GM12801 (cell line): Measurements from ENCODE around the gene C4orf50.

Experiments used
- TF ChIP-seq, protein P1 (sequence below): IDR thresholded peaks from one replicate; pipeline ENCODE4 v1.5.1; 2011; ENCODE audit warnings: control low read depth; ENCODE audit not compliant: insufficient read length; ENCODE audit errors: extremely low read depth

The C4orf50 gene

GRCh38 chr4:5922556-5922955 lies 95.7 kb downstream of the C4orf50 start:
- TF ChIP-seq, protein P1, sequence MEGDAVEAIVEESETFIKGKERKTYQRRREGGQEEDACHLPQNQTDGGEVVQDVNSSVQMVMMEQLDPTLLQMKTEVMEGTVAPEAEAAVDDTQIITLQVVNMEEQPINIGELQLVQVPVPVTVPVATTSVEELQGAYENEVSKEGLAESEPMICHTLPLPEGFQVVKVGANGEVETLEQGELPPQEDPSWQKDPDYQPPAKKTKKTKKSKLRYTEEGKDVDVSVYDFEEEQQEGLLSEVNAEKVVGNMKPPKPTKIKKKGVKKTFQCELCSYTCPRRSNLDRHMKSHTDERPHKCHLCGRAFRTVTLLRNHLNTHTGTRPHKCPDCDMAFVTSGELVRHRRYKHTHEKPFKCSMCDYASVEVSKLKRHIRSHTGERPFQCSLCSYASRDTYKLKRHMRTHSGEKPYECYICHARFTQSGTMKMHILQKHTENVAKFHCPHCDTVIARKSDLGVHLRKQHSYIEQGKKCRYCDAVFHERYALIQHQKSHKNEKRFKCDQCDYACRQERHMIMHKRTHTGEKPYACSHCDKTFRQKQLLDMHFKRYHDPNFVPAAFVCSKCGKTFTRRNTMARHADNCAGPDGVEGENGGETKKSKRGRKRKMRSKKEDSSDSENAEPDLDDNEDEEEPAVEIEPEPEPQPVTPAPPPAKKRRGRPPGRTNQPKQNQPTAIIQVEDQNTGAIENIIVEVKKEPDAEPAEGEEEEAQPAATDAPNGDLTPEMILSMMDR: no peak

GRCh38 chr4:5921981-5922380 lies 96.2 kb downstream of the C4orf50 start:
- TF ChIP-seq, protein P1: no peak

GRCh38 chr4:5921101-5921980 lies 96.9 kb downstream of the C4orf50 start:
- TF ChIP-seq, protein P1: no peak

- TF ChIP-seq, protein P1: no peak
Observed at GRCh38 chr4:5919571-5919970, 98.7 kb downstream of the C4orf50 start.

DNA sequence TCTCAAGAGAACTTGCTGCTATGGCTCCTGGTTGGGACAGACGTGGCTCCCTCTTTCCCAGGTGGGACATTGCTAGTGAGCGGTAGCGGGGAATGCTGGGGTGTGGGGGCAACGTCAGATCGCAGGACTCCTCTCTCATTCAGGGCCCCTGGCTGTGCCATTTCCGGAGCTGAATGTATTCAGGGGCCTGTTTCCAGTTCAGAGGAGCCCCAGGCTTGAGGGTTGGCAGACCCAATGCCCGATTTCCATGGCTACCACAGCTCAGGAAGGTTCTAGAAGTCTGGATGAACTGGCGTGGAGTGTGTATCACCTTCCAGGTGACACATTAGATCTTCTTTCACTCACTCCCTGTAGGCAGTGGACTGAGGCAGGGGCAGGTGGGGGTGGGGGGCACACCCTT lies 99.2 kb downstream of the C4orf50 start:
- TF ChIP-seq, protein P1: no peak

DNA sequence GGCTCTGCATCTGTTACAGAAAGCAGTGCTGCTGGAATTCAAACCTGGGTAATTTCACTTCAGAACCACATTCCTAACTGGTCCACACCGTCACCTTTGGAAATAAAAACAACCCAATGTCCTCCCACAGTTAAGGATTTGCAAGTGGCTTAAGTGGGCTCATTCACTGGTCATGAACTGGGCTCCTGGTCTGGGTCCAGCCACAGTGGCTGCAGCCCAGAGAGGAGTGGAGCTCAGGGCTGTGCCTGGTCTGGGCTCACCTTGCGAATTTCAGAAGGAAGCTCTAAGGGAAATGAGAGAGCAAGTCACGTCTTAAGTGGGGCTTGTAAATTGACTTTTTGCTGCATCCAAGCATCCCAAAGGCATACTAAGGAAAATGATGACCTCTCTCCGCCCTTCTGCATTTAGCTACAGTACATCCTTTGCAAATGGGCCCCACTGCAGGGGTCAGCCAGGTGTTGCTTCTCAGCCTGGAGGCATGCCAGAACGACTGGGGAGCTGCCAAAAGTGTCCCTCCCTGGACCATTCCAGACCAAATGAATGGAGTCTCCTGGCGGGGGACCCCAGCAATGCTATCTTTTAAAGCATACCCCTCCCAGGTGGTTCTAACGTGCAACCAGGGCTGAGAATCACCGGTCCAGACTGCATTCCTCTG lies 99.8 kb downstream of the C4orf50 start:
- TF ChIP-seq, protein P1: no peak

GRCh38 chr4:5917672-5918071 lies 100.6 kb downstream of the C4orf50 start:
- TF ChIP-seq, protein P1: no peak
